C4-2B (cell line): ENCODE measurements around the gene PTF1A.

Experiments used
- CTCF ChIP-seq: fragments of 450-650 bp; conservative IDR thresholded peaks from 2 replicates; pipeline ENCODE4 v1.5.1; 2017; ENCODE audit warnings: mild to moderate bottlenecking
- ZFX ChIP-seq: fragments of 450-650 bp; IDR thresholded peaks from 2 replicates; pipeline ENCODE4 v1.6.1; 2017

- no peak for TF ChIP-seq CTCF
- TF ChIP-seq ZFX: no peak
These were observed 6.5 kb downstream of the PTF1A start for GRCh38 chr10:23198610-23198939.
